ENCODE results near the gene CYP24A1. TPM values are rescaled to one million over a fixed set of nuclear protein-coding genes. Genes with fewer than 3 reads are reported as not detected.

The CYP24A1 gene
- total and polyA plus RNA-seq, 2 of the 8 experiments (the other 6 are each of a cell fraction or from before 2014, with no cell fraction given), result not detected

DNA sequence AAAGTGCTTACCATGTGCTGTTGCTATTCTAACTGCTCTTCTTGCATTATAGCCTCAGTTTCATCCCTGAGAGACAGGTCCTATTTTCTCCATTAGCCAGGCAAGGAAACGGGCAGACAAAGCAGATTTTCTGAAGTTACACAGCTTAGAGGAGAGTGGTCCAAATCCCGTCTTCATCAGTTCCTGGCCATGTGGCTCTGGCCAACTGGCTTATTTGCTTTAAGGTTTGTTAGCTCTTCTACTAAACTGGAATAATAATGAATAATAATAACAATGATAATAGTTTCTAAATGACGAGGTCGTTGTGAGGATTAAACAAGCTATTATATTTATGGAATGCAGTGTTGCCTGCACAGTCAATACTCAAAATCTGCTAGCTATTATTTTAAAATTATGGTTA, 67.6 kb downstream of the CYP24A1 start (continued):
- TF ChIP-seq BRCA1 (IDR thresholded peaks at IDR 0.05; ENCODE audit: low read depth, low read length), result no peak
